Activated naive CD8-positive, alpha-beta T cell treated with anti-CD3 and anti-CD28 coated beads, Interleukin-2, amount 50 U/mL, for 24 hours (primary cell): ENCODE measurements around the gene TMOD2.

Source experiments
- ATAC-seq: fragments of 150-1000 bp; cut with Tn5 transposase; one replicate; pipeline ENCODE4 v1.10.0; 2021
- DNase-seq: peaks from one replicate; pipeline ENCODE4 v3.0.0; 2021
- H3K27ac Mint-ChIP-seq: one replicate; pipeline ENCODE4 v1.8.0; 2021; ENCODE audit warnings: mild to moderate bottlenecking, mixed read lengths
- H3K27me3 Mint-ChIP-seq: one replicate; pipeline ENCODE4 v1.8.0; 2021; ENCODE audit warnings: mixed read lengths
- H3K36me3 Mint-ChIP-seq: one replicate; pipeline ENCODE4 v1.8.0; 2021; ENCODE audit warnings: low read depth, mixed read lengths
- H3K4me1 Mint-ChIP-seq: one replicate; pipeline ENCODE4 v1.8.0; 2021; ENCODE audit warnings: mixed read lengths
- H3K4me3 Mint-ChIP-seq: one replicate; pipeline ENCODE4 v1.8.0; 2021; ENCODE audit warnings: mild to moderate bottlenecking, moderate library complexity, mixed read lengths
- H3K9me3 Mint-ChIP-seq: one replicate; pipeline ENCODE4 v1.8.0; 2021; ENCODE audit warnings: mixed read lengths

Gene TMOD2

DNA sequence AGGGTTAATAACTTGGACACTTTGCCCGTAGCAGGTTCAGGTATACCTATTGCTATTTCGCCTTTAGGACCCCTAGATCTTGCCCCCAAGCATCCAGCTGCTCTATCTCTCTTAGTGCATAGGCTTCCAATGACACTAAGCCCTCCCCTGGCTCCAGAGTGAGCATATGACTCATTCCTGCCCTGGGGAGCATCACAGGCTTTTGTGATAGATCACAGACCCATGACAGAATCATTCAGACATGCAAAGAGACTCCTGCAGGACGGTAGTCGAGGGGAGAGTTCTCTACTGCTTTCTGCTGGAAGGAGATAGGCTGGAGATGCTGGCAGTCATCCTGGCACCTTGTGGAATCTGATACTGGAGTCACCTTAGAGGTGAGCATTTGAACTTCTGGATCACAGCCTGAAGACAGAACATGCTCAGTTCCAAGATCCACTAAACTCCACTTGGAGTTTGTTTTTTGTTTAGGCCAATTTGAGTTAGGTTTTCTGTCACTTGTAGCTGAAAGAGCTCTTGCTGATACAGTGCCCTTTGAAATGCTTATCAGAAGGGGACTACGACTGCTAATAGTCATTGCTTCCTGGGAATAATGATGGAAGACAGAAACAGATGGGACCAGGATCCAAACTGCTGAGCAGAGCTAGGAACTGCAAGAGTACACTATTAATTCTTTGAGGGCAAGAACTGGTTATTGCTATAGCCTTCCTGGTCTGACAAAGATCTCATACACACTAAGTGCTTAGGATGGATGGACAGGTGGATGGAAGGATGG is 24.9 kb upstream of the TMOD2 start:
- no peaks in the 10 kb centered on the region for H3K9me3 Mint-ChIP-seq
- peak; percentile 92 for ATAC-seq
- DNase-seq = peak; percentile 40
- H3K4me3 Mint-ChIP-seq = no peak overlapping the region
- H3K27me3 Mint-ChIP-seq = no peaks in the 10 kb centered on the region
- peak overlapping the region; percentile 29 for H3K27ac Mint-ChIP-seq
- peaks cover 75% of the 10 kb centered on the region for H3K4me1 Mint-ChIP-seq
- peaks cover 21% of the 10 kb centered on the region for H3K36me3 Mint-ChIP-seq

DNA sequence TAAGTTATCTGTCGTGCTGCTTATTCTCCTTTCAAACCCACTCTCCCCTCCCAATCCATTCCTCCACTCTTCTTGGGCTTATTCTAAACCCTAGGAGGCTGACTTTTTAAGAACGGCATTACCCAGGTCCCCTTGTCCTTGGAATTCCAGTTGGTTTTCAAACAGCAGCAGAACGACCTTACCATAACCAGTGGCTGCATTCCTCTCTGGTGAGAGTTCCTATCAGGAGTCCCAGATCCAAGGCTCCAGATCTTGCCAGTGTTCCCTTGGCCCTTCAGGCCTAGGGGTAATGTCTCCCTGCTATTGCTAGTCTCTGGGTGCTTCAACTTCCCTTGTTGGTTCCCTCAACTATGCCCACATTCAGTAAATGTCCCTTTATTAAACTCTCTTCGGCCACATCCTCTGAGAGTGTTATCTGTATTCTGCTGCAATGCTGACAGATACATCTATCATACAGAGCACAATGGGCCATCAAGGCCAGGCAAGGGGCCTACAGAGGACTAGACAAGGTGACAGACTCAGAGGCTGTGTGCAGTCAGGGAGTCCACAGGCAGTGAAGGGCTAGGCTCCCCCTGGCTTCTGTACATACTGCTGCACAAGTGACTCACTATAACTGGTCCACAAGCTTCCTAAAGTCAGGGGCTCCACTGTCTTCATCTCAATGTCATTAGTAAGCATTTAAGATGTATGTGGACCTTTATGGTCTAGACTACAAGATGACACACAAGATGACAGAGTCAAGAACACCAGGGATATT is 24.1 kb upstream of the TMOD2 start:
- DNase-seq = peak; percentile 24
- Mint-ChIP-seq H3K27me3 (no peaks in the 10 kb centered on the region), H3K4me1 (peaks cover 76% of the 10 kb centered on the region), H3K9me3 (no peaks in the 10 kb centered on the region), H3K27ac (peak overlapping the region; percentile 64), H3K4me3 (no peak overlapping the region), H3K36me3 (peaks cover 14% of the 10 kb centered on the region)
- ATAC-seq = peak; percentile 79

DNA sequence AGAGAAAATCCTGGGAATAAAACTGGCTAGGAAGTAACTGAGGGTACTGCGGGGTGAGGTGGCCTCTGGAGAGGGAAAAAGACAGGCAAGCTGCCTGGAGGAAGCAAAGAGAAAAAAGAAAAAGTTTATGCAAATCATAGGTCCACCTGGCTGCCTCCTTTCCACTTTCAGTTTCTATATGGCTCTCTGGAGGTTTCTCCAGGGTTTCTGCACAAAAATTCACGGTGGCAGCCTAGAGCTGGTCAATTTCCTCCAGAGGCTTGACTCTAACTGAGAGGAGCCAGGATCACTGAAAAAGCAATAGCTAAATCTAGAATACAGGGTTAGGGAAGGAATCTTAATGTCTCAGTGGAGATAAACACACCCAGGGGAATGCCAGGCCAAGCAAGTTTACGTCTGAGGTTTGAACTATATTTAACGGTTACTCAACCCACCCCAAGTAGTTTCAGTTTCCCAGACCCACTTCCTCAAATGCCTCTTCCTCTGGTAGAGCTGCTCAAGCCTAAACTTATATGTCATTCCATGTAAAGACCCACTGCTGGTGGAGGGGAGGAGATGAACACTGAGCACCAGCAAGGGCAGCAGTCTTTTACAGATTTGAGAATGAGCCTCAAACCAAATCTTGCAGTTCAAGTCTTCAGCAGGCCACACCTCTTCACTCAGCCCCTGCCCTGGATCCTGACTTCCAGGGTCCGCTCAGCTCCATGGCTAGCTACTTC is 19.7 kb upstream of the TMOD2 start:
- Mint-ChIP-seq H3K4me3 (peak overlapping the region; percentile 74), H3K4me1 (peaks cover 94% of the 10 kb centered on the region), H3K9me3 (no peaks in the 10 kb centered on the region), H3K27me3 (no peaks in the 10 kb centered on the region), H3K27ac (peak overlapping the region; percentile 88), H3K36me3 (peaks cover 18% of the 10 kb centered on the region)
- DNase-seq (peak; percentile 22), ATAC-seq (peak; percentile 44)

DNA sequence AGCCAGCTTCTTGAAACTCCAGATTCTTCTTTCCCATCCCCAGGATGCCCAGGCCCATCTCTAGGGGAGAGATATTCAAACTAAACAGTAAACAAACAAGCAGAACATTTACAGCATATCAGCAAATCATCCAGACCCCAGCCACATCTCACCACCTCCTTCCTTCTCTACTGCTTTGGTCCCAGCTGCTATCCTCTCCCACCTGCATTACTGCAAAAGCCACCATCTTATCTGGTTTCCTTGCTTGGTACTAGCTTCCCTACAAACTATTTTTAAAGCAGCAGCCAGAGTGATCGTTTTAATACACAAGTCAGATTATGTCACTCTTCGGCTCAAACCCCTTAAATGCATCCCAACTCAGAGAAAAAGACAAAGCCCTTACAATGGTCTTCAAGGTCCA is 18.8 kb upstream of the TMOD2 start:
- Mint-ChIP-seq H3K36me3 (peaks cover 17% of the 10 kb centered on the region), H3K27ac (peak overlapping the region; percentile 88), H3K27me3 (no peaks in the 10 kb centered on the region), H3K4me3 (no peak overlapping the region), H3K9me3 (no peaks in the 10 kb centered on the region), H3K4me1 (peaks cover 86% of the 10 kb centered on the region)
- DNase-seq = no peak
- ATAC-seq = no peak

DNA sequence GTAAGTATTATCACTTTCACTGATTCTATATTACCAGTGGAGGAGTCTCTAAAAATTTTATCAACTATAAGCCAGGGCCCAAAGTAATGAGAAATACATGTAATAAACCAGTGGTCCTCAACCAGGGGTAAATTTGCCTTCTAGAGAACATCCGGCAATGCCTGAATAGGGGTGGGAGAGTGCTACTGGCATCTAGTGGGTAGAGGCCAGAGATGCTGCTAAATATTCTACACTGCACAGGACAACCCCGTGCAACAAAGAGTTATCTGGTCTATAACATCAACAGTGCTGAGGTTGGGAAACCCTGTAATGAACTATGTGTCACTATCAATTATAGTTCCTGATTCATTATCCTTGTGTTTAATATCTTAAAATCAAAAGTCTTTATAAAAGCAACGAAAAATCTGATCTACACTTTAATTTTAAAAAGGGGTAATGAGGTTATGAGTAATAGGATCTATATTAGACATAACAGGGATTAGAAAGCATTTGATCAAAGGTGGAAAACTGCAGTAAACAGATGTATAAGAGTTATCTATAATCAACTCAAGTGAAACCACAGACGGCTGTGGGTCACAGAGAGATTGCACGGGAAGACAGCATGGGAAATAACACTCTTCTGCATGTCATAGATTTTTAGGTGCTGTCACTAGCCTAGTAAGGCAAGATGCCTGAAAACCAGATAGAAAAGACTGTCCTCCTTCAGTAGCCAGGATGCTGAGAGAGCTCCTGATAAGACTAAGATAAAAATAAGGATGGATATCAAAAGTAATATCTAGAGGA is 16.0 kb upstream of the TMOD2 start:
- H3K27ac Mint-ChIP-seq = peak overlapping the region; percentile 93
- H3K9me3 Mint-ChIP-seq = no peaks in the 10 kb centered on the region
- peak; percentile 37 for ATAC-seq
- H3K27me3 Mint-ChIP-seq = no peaks in the 10 kb centered on the region
- DNase-seq = no peak
- H3K4me3 Mint-ChIP-seq = peak overlapping the region; percentile 84
- H3K4me1 Mint-ChIP-seq = peaks cover 75% of the 10 kb centered on the region
- peaks cover 14% of the 10 kb centered on the region for H3K36me3 Mint-ChIP-seq

DNA sequence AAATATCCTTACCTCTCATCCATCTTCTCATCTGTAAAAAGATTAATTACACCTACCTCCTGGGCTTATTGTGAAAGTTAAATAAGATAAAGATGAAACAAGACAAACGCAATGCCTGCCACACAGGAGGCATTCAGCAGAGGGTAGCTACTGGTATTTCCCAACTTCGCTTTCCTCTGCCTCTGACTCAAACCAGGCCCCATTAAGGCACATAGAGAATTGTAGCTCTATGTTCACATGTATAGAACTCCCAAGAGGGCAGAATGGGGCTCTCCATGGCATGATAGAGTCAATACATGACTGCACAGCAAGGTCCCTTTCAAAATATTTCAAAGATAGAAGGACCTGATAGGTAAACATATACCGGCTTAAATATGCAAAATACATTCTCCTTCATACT is 15.3 kb upstream of the TMOD2 start:
- Mint-ChIP-seq H3K27me3 (no peaks in the 10 kb centered on the region), H3K27ac (peak overlapping the region; percentile 93), H3K4me1 (peaks cover 68% of the 10 kb centered on the region), H3K36me3 (peaks cover 8% of the 10 kb centered on the region), H3K4me3 (peak overlapping the region; percentile 84), H3K9me3 (no peaks in the 10 kb centered on the region)
- DNase-seq (peak; percentile 30), ATAC-seq (peak; percentile 61)

DNA sequence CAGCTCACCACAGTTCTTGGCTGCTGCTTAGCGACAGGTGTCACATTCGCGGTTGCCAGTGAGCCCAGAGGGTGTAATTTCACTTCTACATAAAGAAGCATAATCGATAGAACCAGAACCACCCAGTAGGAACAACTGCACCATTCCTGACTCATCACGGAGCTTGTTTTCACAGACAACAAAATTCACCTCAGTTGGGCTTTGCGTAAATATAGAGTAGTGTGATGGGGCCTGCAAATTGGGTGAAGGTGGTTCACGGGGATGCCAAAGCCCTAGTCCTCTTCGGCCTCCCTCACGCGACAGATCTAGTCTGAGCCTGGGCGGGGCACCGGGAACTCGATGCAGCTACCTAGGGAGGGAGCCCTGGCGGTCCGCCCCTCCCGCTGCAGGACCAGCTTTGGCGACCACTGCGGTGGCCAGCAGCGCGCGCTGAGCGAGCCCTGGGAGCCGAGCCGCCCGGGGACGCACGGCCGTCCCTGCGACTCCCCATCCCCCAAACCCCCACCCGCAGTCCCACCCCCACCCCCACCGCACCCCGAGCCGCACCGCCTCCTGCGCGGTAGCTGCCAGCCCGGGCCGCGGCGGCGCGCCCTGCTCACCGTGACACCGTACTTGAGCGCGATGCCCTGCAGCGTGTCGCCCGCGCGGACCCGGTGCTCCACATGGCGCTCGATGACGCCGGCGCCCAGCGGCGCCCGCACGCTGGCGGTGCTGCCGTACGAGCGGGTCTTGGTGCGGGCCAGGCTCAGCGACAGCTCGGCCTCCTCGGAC is 14.5 kb upstream of the TMOD2 start:
- DNase-seq (peak; percentile 58), ATAC-seq (peak; percentile 50)
- peaks cover 59% of the 10 kb centered on the region for H3K4me1 Mint-ChIP-seq
- no peaks in the 10 kb centered on the region for H3K27me3 Mint-ChIP-seq
- peak overlapping the region; percentile 93 for H3K27ac Mint-ChIP-seq
- H3K4me3 Mint-ChIP-seq = peak overlapping the region; percentile 84
- H3K9me3 Mint-ChIP-seq = no peaks in the 10 kb centered on the region
- peaks cover 8% of the 10 kb centered on the region for H3K36me3 Mint-ChIP-seq

DNA sequence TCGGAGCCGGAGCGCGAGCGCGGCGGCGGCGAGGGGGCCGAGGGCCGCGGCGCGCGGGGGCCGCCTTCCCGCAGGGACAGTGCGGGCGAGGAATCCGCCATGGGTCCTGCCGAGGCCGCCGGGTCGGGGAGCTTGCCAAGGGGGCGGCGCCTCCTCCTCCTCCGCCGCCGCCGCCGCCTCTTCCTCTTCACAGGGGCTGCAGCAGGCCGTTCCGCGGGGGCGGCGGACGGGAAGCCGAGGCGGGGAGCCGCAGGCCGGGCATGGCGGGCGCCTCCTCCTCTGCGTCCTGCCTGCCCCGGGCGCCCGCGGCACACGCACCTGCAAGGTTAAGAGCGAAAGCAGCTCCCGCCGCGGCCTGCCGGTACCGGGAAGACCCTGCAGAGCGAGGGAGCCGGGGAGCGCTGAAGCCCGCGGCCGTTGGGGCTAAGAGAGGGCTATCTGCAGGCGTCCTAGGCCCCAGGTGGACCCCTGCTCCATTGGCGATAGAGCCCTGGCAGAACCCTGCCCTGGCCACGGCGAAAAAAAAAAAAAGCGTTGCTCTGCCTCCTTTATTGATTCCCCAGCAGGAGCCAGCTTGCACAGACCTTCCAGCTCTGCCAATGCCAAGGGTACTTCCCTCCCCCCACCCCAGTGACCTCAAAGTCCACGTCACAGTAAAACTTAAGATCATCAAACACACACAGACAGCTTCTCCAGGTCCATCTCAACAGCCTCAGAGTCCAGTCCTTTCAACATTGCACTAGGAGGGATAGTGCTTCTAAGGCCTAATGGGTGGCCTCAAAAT is 13.7 kb upstream of the TMOD2 start, which contains the start of gene LYSMD2:
Gene LYSMD2 (minus strand): TSS at position 134 of the 784 bp plus-strand sequence. CDS start 33 bp downstream, at position 101.
- ATAC-seq = peak; percentile 18
- H3K4me1 Mint-ChIP-seq = peaks cover 52% of the 10 kb centered on the region
- peak within 1 kb of the TSS; percentile 84 for H3K4me3 Mint-ChIP-seq
- H3K36me3 Mint-ChIP-seq = peaks cover 8% of the 10 kb centered on the region
- H3K27ac Mint-ChIP-seq = peak within 1 kb of the TSS; percentile 93
- DNase-seq = peak; percentile 70
- no peaks in the 10 kb centered on the region for H3K27me3 Mint-ChIP-seq
- H3K9me3 Mint-ChIP-seq = no peaks in the 10 kb centered on the region

DNA sequence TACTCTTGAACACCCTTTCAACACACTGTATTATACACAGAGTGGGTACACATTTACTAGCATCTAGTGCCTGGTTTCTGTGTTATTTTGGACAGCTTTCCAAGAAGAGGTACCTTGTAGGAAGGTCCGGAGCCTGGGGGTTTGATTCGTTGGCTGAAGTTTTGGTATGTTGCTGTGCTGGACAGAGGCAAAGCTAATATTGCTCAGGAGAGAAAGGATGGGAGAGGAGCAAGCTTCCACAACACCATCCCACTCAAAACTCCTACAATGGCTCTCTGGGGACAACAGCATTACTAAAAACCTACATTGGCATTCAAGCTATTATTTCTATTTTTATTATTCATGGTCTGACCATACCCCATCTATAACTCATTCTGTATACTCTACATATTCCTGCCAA is 12.8 kb upstream of the TMOD2 start:
- H3K4me1 Mint-ChIP-seq = peaks cover 43% of the 10 kb centered on the region
- peak overlapping the region; percentile 77 for H3K4me3 Mint-ChIP-seq
- peak overlapping the region; percentile 88 for H3K27ac Mint-ChIP-seq
- H3K27me3 Mint-ChIP-seq = no peaks in the 10 kb centered on the region
- peaks cover 3% of the 10 kb centered on the region for H3K36me3 Mint-ChIP-seq
- ATAC-seq (no peak), DNase-seq (no peak)
- H3K9me3 Mint-ChIP-seq = no peaks in the 10 kb centered on the region

DNA sequence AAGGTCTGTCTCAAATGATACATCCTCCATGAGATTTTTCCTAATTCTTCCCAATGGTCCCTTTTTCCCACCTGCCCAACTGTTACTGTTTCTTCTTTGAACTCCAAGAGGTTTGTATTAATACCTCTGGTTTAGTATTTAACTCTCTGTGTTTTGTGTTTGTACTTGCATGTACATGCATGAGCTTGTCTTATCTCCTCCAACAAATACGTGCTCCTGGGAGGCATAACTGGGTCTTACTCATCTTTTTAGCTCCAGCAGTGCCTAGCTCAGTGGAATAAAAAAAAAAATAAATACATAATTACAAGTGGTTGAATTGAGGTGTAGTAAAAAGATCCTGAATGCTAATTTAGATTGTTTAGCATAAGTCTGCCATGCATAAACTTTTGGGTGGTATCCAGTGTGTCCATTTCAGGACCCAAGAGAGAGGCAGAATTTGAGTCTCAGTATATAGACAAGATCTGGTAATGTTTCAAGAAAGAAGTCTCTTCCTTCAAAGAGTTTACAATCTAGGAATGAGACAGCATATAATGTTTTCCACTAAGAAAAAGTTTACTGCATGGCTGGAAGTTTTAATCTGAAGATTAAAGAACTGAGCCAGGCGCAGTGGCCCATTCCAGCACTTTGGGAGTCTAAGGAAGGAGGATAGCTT is 12.2 kb upstream of the TMOD2 start:
- Mint-ChIP-seq H3K4me3 (peak overlapping the region; percentile 0), H3K27ac (no peak overlapping the region), H3K4me1 (peaks cover 38% of the 10 kb centered on the region), H3K9me3 (no peaks in the 10 kb centered on the region), H3K27me3 (no peaks in the 10 kb centered on the region), H3K36me3 (peaks cover 2% of the 10 kb centered on the region)
- ATAC-seq (no peak), DNase-seq (no peak)

DNA sequence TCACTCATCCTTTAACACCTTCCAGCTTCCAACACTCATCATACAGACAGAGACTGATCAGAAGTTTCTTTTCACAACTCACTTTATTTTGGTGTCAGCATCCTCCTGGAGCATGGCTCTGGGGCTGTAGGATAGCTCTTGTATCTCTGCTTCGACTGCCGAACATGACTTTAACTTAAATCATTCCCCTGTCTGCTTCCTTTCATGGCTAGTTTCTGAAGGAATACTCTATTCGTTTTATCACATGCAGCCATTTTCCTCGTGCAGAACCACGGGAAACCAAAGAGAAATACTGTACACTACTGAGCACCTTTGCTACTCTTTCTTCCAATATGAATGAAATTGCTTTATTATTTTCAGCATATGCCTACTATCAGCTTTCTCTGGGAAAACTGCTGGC is 2.1 kb upstream of the TMOD2 start:
- no peaks in the 10 kb centered on the region for H3K36me3 Mint-ChIP-seq
- peaks cover 26% of the 10 kb centered on the region for H3K4me1 Mint-ChIP-seq
- H3K27me3 Mint-ChIP-seq = peaks cover 8% of the 10 kb centered on the region
- ATAC-seq = no peak
- DNase-seq = no peak
- H3K4me3 Mint-ChIP-seq = no peak overlapping the region
- no peaks in the 10 kb centered on the region for H3K9me3 Mint-ChIP-seq
- no peak overlapping the region for H3K27ac Mint-ChIP-seq

DNA sequence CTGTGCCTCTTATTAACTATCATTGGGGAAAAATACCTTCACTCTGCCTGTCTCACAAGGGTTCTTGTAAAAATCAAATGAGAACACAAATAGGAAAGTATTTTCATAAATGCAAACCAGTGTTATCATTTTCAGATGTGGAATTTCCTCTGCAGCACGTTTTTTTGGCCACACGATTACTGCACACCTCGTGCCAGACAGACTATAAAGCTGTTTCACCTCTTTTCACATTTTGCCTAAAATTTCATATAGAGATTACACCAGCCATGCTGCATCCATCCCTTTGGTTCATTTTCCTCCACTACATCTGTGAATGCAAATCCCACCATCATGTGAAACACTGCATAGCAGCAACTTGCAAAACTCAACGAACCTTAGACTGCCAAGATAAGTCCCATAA is 1.2 kb upstream of the TMOD2 start:
- Mint-ChIP-seq H3K9me3 (no peaks in the 10 kb centered on the region), H3K4me1 (peaks cover 26% of the 10 kb centered on the region), H3K4me3 (peak overlapping the region; percentile 80), H3K27me3 (peaks cover 8% of the 10 kb centered on the region), H3K36me3 (no peaks in the 10 kb centered on the region), H3K27ac (no peak overlapping the region)
- no peak for DNase-seq
- ATAC-seq = no peak
